Activated B cell treated with CpG ODN at 0.5 μM for 24 hours (primary cell): ENCODE data around the gene SULT4A1. TPM values are rescaled to one million over a fixed set of nuclear protein-coding genes. Genes with fewer than 3 reads are reported as not detected.

Experiments
- ATAC-seq: fragments of 200-7000 bp; cut with Tn5 transposase; one replicate; pipeline ENCODE4 v1.10.0; 2021; ENCODE audit warnings: low read depth, mild to moderate bottlenecking, moderate library complexity
- CTCF ChIA-PET: fragments of 350-600 bp; sonication (Branson Sonifier 250); formaldehyde crosslinking; loops from one replicate; lab custom pipeline; 2021; ENCODE audit warnings: antibody characterized with exemption; lab: Charles Lee
- POLR2A ChIA-PET: fragments of 350-600 bp; sonication (Branson Sonifier 250); formaldehyde crosslinking; loops from one replicate; lab custom pipeline; 2021; ENCODE audit warnings: antibody characterized with exemption; lab: Charles Lee
- DNase-seq: peaks from one replicate; pipeline ENCODE4 v3.0.0; 2022
- H3K27ac Mint-ChIP-seq: one replicate; pipeline ENCODE4 v1.8.0; 2020; ENCODE audit warnings: mixed read lengths
- H3K27me3 Mint-ChIP-seq: one replicate; pipeline ENCODE4 v1.8.0; 2021; ENCODE audit warnings: mixed read lengths
- H3K36me3 Mint-ChIP-seq: one replicate; pipeline ENCODE4 v1.8.0; 2021; ENCODE audit warnings: low read depth, mixed read lengths
- H3K4me1 Mint-ChIP-seq: one replicate; pipeline ENCODE4 v1.8.0; 2021; ENCODE audit warnings: mixed read lengths
- H3K4me3 Mint-ChIP-seq: one replicate; pipeline ENCODE4 v1.8.0; 2020; ENCODE audit warnings: mild to moderate bottlenecking, mixed read lengths
- H3K9me3 Mint-ChIP-seq: one replicate; pipeline ENCODE4 v1.8.0; 2020; ENCODE audit warnings: mixed read lengths
- intact Hi-C: fragments of 100-400 bp; cut with micrococcal nuclease; formaldehyde crosslinking; loops from one replicate; pipeline ENCODE4 v1.15.1; 2024
- total RNA-seq: library from RNA; stranded (reverse); gene quantifications from 2 replicates; pipeline ENCODE4 v1.2.3, GENCODE V29; 2022
- TF ChIP-seq, protein P1 (sequence below): fragments of 200-600 bp; IDR thresholded peaks from one replicate; pipeline ENCODE4 v1.8.0; 2022; ENCODE audit warnings: antibody characterized with exemption, mild to moderate bottlenecking

The SULT4A1 gene
- total RNA-seq, 1 donor from 2014 or later: not detected

DNA sequence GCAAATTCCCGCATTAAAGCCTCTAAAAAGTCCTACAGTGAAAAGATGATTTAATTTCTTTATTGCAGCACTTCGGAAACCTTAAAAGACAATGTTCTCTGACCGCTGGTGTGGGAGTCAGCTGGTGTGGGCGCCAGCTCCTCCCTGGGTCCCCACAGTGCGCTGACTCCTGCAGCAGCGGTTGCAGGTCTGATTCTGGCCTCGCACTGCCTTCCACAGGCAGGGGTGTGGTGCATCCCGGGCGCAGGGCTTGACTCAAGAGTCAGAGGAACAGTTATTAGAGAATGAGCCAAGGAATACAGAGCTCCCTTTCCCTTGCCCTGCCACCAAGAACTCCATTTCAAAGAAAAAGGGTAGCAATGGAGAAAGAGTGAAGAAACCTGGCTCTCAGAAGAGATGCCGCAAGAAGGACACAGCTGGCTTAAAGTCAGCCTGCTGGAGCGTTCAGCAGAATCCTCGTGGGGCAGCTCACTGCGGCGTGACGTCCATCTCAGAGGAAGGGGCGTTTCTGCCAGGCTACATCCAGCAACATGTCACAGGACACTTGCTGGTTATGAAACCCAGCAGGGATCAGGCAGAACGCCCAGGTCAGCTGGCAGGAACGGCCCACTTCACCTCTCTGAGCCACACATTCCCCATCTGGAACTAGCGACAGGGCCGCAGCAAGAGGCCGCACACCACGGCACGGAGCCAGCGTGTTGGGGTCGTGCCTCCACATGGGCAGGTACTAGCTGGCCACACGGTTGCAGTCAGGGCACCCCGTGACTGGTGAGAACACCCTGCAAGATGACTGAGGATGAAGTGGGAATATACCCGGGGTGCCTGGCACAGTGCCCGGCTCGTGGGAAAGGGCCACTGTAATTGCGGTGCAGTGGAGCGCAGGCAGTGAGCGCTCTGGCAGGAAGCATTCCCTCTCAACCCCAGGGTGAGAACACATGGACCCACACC lies 32.1 kb downstream of the SULT4A1 start:
- peaks cover under 1% of the 10 kb centered on the region for H3K27me3 Mint-ChIP-seq
- ChIA-PET POLR2A (no interaction called here), CTCF (no interaction called here)
- intact Hi-C loops: no loop called here
- ATAC-seq (no peak), DNase-seq (no peak)
- TF ChIP-seq, protein P1, sequence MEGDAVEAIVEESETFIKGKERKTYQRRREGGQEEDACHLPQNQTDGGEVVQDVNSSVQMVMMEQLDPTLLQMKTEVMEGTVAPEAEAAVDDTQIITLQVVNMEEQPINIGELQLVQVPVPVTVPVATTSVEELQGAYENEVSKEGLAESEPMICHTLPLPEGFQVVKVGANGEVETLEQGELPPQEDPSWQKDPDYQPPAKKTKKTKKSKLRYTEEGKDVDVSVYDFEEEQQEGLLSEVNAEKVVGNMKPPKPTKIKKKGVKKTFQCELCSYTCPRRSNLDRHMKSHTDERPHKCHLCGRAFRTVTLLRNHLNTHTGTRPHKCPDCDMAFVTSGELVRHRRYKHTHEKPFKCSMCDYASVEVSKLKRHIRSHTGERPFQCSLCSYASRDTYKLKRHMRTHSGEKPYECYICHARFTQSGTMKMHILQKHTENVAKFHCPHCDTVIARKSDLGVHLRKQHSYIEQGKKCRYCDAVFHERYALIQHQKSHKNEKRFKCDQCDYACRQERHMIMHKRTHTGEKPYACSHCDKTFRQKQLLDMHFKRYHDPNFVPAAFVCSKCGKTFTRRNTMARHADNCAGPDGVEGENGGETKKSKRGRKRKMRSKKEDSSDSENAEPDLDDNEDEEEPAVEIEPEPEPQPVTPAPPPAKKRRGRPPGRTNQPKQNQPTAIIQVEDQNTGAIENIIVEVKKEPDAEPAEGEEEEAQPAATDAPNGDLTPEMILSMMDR: no peak
- no peaks in the 10 kb centered on the region for H3K4me1 Mint-ChIP-seq
- no peaks in the 10 kb centered on the region for H3K36me3 Mint-ChIP-seq
- H3K4me3 Mint-ChIP-seq: no peak overlapping the region
- H3K9me3 Mint-ChIP-seq: no peaks in the 10 kb centered on the region
- no peak overlapping the region for H3K27ac Mint-ChIP-seq

DNA sequence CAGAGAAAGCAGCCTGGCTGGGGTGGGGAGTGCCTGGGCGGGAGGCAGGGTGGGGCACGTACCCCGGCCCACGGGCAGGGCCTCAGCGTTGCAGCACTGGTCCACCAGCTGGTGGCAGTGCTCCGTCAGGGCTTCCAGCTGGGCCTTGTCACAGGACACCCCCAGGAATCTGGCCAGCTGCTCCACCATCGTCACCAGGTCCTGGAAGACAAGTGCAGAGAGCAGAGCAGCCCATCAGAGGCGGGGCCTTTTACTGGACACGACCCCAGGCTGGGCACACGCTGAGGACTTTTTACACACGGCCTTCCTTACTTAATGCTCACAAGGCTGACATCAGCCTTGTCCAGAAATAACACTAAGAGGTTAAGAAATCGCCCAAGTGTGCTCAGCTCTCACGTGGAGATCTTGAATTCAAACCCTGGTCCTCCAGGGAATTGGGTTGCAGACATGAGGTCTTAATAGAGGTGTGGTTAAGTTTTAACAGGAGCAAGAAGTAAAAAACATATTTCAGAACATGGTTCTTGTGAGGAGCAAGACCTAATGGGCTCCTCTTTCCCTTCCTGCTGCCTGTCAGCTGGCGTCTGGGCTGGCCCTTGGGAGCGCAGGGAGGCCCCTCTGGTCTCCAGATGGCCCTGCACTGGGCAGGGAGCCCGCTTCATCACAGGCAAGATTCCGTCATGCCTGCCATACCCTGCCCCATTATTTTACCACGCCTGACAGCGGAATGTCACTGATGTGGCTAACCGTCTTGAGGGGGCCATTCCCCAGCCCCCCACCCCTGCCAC lies 33.1 kb downstream of the SULT4A1 start:
- Mint-ChIP-seq H3K4me3 (no peak overlapping the region), H3K4me1 (no peaks in the 10 kb centered on the region), H3K27me3 (peaks cover 5% of the 10 kb centered on the region), H3K36me3 (no peaks in the 10 kb centered on the region), H3K27ac (no peak overlapping the region), H3K9me3 (no peaks in the 10 kb centered on the region)
- TF ChIP-seq, protein P1: no peak
- intact Hi-C loops: no loop called here
- ChIA-PET CTCF (no interaction called here), POLR2A (no interaction called here)
- no peak for DNase-seq
- ATAC-seq: no peak

DNA sequence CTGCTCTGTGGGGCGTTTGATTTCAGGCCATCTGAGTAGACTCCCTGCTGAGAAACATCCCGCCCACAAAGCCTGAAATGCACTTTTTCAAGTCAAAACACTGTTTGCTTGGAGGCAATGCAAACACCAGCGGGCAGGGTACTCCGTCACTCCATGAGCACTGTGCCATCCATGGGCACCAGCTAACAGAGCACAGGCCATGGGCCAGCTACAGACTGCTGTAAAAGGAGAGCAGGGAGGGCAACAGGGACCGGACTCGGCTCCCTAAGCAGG lies 33.7 kb downstream of the SULT4A1 start:
- peaks cover 5% of the 10 kb centered on the region for H3K27me3 Mint-ChIP-seq
- intact Hi-C loops: no loop called here
- H3K36me3 Mint-ChIP-seq: no peaks in the 10 kb centered on the region
- H3K27ac Mint-ChIP-seq: no peak overlapping the region
- no peak overlapping the region for H3K4me3 Mint-ChIP-seq
- H3K4me1 Mint-ChIP-seq: no peaks in the 10 kb centered on the region
- H3K9me3 Mint-ChIP-seq: no peaks in the 10 kb centered on the region
- ATAC-seq (no peak), DNase-seq (no peak)
- POLR2A ChIA-PET: no interaction called here
- TF ChIP-seq, protein P1: no peak
- CTCF ChIA-PET: no interaction called here

DNA sequence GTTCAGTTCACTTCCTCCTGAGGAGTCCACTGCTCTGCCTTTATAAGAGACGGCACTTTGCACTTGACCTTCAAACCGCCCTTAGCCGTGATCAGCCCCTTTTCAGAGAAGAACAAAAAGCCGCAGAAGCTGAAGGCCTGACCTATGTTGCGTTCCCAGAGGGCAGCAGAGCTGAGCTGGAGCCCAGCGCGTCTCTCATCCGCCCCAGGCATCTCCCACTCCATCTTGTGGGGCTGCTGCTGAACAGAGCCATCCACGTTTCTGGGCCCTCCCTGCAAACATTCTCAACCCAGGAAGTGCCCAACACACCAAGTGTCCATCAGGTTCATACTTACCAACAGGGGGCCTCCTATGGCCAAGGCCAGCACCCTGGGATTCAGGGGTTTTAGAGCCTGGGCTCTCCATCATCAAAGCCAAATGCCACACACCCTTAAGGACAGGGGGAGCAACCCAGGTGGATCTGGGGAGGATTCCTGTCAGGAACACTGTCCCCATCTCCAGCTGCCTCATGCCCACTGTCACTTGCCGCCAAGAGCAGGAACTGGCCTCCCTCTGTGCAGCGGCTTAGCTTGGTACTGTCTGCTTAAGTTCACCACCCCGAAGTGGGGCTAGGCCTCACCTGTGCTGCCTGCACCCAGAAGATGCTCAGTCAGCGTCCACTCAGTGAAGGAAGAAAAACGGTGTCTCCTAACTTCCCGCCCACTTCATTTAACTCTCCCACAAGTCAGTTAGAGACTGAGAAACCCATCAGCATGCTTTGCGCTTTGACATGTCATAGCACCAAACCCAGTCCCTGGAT lies 34.2 kb downstream of the SULT4A1 start:
- ATAC-seq (no peak), DNase-seq (peak; percentile 9)
- Mint-ChIP-seq H3K4me1 (no peaks in the 10 kb centered on the region), H3K9me3 (no peaks in the 10 kb centered on the region), H3K4me3 (no peak overlapping the region), H3K27me3 (peaks cover 5% of the 10 kb centered on the region), H3K36me3 (no peaks in the 10 kb centered on the region), H3K27ac (no peak overlapping the region)
- TF ChIP-seq, protein P1: no peak
- intact Hi-C loops: no loop called here
- ChIA-PET CTCF (no interaction called here), POLR2A (no interaction called here)
